ENCODE data around the gene MRPL48.
"Not testable (repeated sequence)": the region's sequence is repeated elsewhere in the genome, so short reads cannot be mapped to it uniquely, and the experiment has no call there.

MRPL48 gene

GRCh38 chr11:73781303-73781702 lies 6.4 kb upstream of the MRPL48 start:
- no peak for TF ChIP-seq CTCF (IDR thresholded peaks at IDR 0.05; ENCODE audit: low read length, missing control alignments)
- H3K4me3 ChIP-seq (replicated peaks; ENCODE audit: low read depth, low read length) = no peak overlapping the region
- DNase-seq (ENCODE audit: low read depth) = no peak

- no peak for DNase-seq (ENCODE audit: low read depth)
- no peak for TF ChIP-seq CTCF (IDR thresholded peaks at IDR 0.05; ENCODE audit: low read length, missing control alignments)
- H3K4me3 ChIP-seq (replicated peaks; ENCODE audit: low read depth, low read length) = no peak overlapping the region
Measured at GRCh38 chr11:73783483-73784020, 4.1 kb upstream of the MRPL48 start.

- no peak for TF ChIP-seq CTCF (IDR thresholded peaks at IDR 0.05; ENCODE audit: low read length, missing control alignments)
- DNase-seq (ENCODE audit: low read depth) = no peak
- no peak overlapping the region for H3K4me3 ChIP-seq (replicated peaks; ENCODE audit: low read depth, low read length)
Measured at GRCh38 chr11:73784080-73784634, 3.5 kb upstream of the MRPL48 start.

GRCh38 chr11:73784734-73785133 lies 2.9 kb upstream of the MRPL48 start:
- DNase-seq (ENCODE audit: low read depth) = no peak
- TF ChIP-seq CTCF (IDR thresholded peaks at IDR 0.05; ENCODE audit: low read length, missing control alignments) = no peak
- H3K4me3 ChIP-seq (replicated peaks; ENCODE audit: low read depth, low read length) = no peak overlapping the region

GRCh38 chr11:73785467-73785866 lies 2.2 kb upstream of the MRPL48 start:
- not testable (repeated sequence) for H3K4me3 ChIP-seq (replicated peaks; ENCODE audit: low read depth, low read length); DNase-seq (ENCODE audit: low read depth)

GRCh38 chr11:73787051-73787642 lies 527 bp upstream of the MRPL48 start:
- no peak for DNase-seq (ENCODE audit: low read depth)
- peak overlapping the region; percentile 76 for H3K4me3 ChIP-seq (replicated peaks; ENCODE audit: low read depth, low read length)
- no peak for TF ChIP-seq CTCF (IDR thresholded peaks at IDR 0.05; ENCODE audit: low read length, missing control alignments)

- no peak for DNase-seq (ENCODE audit: low read depth)
- TF ChIP-seq CTCF (IDR thresholded peaks at IDR 0.05; ENCODE audit: low read length, missing control alignments) = no peak
- H3K4me3 ChIP-seq (replicated peaks; ENCODE audit: low read depth, low read length) = no peak overlapping the region
Measured at GRCh38 chr11:73789279-73789670, 1.6 kb downstream of the MRPL48 start.
